ENCODE data around the gene ARID5A.
"Not testable (repeated sequence)": the region's sequence is repeated elsewhere in the genome, so short reads cannot be mapped to it uniquely, and the experiment has no call there.

ARID5A gene

DNA sequence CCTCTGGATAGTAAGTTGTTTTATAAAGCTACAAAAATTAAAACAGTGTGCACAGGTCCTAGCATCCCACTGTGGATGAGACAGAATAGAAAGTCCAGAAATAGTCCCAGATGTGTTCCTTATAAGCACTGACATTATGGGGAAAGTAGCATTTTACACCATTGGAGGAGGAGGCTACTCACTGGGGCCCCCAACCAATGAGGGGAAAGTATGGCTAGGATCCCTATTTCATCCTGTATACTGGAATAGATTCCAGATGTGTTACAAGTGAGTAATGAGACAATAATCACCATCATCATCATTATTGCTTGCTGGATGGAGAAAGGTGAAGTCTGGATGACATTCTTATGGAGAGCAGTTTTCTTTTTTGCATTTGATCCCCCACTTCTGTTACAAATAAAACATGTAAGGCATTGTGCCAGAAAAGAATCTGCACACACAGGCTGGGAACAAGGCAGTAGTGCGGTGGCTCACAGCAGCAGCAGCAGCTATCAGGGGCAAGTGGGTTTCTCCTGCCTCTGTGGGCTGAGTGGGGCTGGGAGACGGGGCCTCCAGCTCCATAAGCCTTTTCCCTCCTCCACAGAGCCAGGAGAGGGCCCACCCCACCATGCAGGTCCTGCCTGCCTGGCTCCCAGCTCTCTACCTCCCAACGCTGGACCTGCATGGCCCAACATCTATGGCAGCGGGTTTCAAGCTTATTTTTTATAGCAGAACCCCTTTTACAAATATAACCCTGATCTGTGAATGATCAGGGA, 5.0 kb downstream of the ARID5A start:
- DNase-seq (ENCODE audit: low read depth) = peak; percentile 79

- no peak for DNase-seq (ENCODE audit: low read depth)
Measured at GRCh38 chr2:96542357-96542977, 5.9 kb downstream of the ARID5A start.

GRCh38 chr2:96546321-96546720, 9.8 kb downstream of the ARID5A start:
- no peak for DNase-seq (ENCODE audit: low read depth)

DNA sequence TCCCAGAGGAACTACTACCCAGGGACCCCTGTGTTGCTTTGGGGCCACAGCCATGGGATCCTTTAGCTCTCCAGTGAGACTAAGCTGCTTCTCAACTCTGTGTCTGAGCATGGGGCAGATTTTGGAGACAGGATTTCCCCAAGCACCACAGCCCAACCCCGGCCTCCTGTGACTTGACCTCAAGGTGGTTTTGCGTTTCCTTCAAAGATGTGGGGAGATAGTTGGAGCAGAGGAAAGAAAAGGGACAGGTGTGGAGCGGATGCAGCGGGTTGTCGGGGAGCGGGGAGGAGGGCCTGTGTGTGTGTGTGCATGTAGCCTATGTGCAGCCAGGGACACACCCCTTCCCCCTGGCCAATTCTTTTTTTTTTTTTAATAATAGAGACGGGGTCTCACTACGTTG, 10.2 kb downstream of the ARID5A start:
- no peak for DNase-seq (ENCODE audit: low read depth)

GRCh38 chr2:96547203-96547641, 10.7 kb downstream of the ARID5A start:
- DNase-seq (ENCODE audit: low read depth) = no peak

DNA sequence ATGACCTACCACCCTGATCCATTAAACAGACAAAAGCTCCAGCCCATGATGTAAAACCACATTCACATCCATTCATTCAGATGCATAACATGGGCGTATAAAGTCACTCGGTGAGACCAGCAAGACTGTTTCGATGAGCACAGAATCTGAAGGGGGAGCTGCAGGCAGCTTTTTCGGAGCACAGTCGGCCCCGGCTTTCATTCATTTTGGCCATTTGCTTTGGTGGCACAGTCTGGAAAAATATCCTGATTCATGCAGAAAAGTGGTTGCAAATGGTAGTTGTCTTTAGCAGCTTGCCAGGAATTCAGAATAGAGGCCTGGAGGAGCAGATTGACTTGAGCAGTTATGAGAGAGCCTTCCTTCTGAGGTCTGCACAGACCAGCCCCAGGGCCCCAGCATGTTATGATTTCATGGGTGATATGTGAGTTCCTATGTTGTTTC, 11.2 kb downstream of the ARID5A start:
- peak; percentile 71 for DNase-seq (ENCODE audit: low read depth)

GRCh38 chr2:96548558-96549465, 12.3 kb downstream of the ARID5A start:
- no peak for DNase-seq (ENCODE audit: low read depth)

- DNase-seq (ENCODE audit: low read depth) = no peak
Measured at GRCh38 chr2:96549466-96549785, 12.9 kb downstream of the ARID5A start.

DNA sequence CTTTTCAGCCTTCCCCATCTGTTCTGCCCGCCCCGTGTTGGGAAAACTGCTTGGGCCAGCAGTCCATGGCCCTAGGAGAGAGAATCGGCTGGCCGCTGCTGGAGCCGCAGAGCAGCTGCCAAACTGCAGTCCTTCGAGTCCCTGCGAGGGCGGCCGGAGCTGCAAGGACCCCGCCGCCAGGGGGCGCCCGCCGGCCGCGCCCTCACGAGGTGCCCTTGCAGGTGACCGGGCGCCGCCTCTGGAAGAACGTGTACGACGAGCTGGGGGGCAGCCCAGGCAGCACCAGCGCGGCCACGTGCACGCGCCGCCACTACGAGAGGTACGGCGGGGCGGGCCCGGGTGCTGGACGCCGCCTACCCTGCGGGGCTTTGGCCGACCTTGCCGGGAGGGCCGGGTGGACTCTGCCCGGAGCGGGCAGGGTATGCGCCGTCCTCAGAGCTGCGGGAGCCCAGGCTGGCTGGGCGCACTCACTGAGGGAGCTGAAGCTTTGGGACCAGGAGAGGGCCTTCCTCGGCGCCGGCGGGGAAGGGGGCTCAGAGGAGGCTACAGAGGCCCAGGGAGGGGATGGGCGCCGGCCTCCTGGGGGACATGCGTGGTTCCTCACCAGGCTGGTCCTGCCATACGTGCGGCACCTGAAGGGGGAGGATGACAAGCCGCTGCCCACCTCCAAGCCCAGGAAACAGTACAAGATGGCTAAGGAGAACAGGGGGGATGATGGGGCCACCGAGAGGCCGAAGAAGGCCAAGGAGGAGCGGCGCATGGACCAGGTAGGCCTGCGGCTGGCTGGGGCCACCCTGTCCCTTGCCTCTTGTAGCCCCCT, 13.6 kb downstream of the ARID5A start:
- no peak for DNase-seq (ENCODE audit: low read depth)

DNA sequence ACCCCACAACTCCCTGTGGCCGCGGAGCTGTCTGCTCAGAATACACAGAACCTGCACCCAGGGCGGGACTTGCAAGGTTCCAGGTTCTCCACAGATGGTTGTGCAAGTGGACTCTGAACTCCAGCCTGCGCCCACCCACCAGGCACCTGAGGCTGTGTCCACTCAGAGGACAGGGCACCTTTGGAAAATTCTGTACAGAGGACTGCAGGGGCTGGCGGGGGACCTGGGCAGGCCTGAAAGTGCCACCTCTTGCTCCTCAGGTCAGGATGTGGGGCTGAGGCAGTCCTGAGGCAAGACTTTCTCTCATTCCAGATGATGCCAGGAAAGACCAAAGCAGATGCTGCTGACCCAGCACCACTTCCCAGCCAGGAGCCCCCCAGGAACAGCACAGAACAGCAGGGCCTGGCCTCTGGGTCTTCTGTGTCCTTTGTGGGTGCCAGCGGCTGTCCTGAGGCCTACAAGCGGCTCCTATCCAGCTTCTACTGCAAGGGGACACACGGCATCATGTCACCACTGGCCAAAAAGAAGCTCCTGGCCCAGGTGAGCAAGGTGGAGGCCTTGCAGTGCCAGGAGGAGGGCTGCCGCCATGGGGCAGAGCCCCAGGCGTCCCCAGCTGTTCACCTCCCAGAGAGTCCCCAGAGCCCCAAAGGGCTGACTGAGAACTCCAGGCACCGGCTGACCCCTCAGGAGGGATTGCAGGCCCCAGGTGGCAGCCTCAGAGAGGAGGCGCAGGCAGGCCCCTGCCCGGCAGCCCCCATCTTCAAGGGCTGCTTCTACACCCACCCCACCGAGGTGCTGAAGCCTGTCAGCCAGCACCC, 14.4 kb downstream of the ARID5A start:
- DNase-seq (ENCODE audit: low read depth) = no peak

GRCh38 chr2:96551605-96552314, 15.2 kb downstream of the ARID5A start:
- DNase-seq (ENCODE audit: low read depth) = no peak

DNA sequence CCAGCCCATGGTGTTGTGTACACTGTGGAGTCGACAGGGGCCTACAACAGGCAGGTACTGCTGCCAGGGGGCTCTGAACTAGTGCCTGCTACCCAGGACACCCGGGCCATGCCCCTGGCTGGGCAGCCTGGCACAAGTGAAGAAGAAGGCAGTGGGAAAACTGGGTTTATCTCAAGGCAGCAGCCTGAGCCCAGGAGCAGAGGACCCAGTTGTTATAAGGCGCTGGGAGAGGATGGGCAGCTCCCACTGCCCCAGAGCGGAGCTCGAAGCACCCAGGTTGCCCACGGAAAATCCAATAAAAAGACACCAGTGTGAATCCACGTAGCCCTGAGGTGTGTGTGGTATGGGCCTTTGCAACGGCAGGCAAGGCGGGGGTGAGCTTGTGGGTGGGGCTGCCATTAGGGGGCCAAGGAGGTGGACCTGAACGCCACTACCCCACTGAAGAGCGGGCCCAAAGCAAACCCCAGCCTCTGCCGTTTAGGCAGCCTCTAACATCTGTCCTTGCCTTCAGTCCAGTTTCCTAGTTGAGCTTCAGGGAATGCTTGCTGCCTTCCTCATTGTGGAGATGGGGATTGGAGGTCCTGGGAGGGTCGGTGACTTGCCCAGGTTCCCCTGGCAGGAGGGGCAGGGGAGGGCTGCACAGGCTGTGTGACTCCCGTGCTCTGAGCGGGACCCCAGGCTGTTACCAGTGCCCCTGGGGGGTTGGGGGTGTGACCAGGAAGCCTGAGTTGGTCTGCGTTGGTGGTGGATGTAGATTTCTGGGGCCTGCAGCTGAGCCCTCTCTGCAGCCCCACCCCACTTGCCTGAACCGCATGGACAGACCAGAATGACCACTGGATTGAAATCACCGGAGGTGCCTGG, 16.0 kb downstream of the ARID5A start:
- no peak for DNase-seq (ENCODE audit: low read depth)

GRCh38 chr2:96553176-96553956, 16.8 kb downstream of the ARID5A start:
- no peak for DNase-seq (ENCODE audit: low read depth)

DNA sequence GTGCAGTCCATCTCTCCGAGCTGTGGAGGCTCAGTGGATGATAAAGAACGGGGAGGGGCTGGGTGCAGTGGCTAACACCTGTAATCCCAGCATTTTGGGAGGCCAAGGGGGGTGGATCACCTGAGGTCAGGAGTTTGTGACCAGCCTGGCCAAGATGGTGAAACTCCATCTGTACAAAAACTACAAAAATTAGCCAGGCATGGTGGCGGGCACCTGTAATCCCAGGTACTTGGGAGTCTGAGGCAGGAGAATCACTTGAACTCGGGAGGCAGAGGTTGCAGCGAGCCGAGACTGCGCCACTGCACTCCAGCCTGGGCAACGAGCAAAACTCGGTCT, 17.4 kb downstream of the ARID5A start:
- DNase-seq (ENCODE audit: low read depth) = not testable (repeated sequence)

DNA sequence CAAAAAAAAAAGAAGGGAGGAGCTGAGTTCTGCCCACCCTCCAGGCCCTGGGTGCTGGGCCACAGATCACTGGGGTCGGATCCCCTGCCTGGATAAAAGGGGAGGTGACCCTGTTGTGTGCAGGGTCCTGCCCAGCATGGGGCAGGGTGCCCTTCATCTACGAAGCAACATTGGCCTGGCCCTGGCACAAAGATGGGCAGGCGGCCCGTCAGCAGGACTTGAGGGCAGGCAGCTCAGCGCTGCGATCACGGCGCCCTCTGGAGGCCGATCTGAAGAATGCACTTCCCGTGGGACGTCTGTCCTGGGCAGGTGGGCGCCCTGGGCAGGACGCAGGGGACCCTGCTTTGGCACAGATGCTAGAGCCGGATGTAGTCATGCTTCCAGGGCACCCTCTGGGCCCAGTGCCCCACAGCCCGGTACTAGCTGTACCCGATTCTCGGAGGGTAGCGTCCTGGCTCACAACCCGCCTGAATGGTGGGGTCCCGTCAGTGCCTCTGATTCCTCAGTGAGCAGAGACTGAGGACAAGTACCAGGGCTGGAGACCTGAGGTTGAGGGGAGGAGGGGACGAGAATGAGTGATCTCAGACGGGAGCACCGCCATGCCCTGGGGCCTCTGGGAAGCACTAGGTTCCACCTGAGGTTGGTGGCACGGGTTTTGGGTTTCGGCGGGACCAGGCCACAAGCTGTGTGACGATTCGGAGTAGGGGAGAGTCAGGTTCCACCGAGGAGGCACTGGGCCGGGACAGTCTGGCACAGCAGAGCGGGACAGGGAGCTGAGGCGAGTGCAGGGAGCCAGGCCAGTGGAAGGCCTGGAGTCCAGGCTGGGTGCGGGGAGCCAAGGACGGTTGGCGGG, 18.0 kb downstream of the ARID5A start:
- peak; percentile 68 for DNase-seq (ENCODE audit: low read depth)

GRCh38 chr2:96555146-96555610, 18.6 kb downstream of the ARID5A start:
- DNase-seq (ENCODE audit: low read depth) = no peak

- DNase-seq (ENCODE audit: low read depth) = peak; percentile 72
Measured at GRCh38 chr2:96556441-96557330, 20.1 kb downstream of the ARID5A start.
